HG03442 (cell line): ENCODE measurements around the gene BRD7.
"Not testable (repeated sequence)": the region's sequence is repeated elsewhere in the genome, so short reads cannot be mapped to it uniquely, and the experiment has no call there.

Experiments used
- ATAC-seq: cut with Tn5 transposase; IDR thresholded peaks from one replicate; pipeline ENCODE4 v1.9.1; 2021; ENCODE audit warnings: mild to moderate bottlenecking, moderate library complexity; ENCODE audit not compliant: unreplicated experiment

Gene BRD7

DNA sequence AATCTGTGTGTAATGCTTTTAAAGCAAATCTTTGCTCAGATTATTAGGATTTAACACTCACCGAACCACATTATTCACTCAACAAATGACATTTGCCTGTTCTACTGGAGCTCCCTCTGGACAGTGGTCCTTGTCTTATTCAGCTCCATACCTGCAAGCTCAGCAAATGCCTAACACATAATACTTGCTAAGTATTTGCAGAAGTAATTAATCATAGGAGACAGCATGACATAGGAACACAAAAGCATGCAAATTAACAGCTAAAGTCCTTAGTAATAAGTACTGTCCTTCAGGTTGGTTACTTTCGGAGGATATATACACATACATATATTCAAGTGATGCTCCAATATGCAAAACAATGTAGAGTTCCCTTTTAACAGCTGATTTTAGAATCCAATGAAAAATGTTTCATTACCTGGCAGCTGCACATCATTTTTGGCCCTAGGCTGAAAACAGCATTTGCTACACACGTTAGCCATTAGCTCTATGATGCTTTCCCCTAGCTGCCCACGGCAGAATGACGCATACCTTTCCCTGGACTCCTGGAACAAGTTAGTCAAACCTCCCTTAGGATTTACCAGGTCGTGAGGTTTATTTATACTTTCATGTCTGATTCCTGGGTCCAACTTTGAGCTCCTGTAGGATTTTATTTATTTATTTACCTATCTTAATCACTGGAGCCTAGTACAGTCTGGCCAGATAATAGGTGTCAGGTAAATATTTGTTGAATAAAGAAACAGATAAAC, 8.6 kb downstream of the BRD7 start:
- ATAC-seq: no peak

DNA sequence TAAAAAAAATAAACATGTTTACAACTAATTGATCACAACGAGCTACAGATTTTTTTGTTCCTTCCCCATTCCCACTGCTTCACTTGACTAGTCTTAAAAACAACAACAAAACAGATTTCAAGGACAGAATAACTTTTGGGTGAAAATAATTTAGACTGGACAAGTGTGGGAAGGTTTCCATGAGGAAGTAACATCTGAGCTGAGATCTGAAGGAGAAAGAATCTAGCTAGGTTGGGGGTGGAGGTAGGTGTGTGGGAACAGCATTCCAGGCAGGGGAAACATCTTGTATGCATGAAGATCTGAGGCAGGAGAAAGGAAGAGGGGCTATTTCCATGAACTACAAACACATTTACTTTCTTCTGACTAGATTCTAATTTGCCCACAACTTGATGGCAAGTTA, 9.2 kb downstream of the BRD7 start:
- no peak for ATAC-seq

DNA sequence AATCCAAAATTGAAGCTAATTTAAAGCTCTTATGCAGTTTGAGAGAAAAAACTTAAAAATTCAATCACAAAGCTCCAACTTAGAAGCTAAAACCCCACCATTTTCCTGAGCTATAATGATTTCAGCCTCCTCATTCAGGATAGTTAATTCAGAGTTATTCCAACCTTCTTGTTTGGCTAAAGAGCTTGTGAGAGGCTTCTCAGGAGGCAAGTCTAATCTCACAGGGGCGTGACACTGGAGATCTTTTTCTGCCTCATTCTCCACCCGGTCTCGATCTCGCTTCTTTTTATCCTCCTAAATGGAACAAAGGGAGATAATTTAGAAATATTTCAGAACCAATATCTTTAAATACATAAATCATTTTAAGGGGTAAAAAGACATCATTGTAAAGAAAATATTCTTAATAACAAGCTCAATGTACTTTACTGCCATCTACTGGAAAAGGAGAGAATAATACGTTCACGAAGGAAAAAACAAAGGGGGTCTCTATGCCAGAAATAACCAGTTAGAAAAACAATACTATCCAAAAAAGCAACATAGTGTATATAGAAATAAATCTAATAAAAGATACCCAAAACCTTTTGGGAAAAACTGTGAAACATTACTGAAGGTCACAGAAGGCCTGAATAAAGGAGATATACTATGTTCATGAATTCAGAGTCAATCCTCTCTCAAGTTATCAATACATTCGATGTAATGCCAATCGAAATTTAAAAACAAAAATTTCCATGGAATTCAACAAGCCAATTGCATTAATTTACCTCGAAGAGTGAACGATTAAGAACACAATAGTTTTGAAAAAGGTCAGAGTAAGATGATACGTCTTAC, 13.9 kb downstream of the BRD7 start:
- no peak for ATAC-seq

DNA sequence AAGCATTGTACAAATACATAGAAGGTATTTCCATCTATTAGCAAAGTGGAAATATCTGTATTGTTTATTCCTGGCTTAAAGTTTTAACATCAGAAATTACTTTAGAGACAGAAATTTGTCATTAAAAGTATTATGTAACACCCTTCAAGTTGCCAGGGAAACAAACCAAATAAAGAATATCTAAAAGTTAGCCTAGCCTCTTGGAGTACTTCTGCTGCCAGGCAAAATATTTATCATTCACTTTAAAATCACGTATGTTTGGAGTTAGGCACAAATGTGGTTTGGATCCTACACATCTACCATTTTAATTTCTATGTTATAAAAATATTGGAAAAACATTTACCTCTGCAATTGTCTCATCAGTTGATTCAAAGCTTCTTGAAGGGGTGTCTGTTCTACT, 14.7 kb downstream of the BRD7 start:
- ATAC-seq: no peak

DNA sequence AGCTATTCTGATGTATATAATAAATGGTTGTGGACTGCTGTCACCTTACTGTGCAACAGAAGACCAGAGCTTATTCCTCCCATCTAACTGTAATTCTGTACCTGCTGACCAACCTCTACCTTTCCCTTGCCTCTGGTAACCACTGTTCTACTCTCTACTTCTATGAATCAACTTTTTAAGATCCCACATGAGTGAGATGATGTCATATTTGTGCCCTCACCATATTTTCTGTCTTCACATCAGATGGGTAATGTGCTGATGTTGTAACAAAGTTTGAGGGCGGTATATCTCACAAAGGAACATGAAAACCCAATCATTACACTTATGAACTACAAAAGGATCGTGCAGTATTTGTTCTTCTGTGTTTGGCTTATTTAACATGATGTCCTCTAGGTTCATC, 16.8 kb downstream of the BRD7 start:
- no peak for ATAC-seq

DNA sequence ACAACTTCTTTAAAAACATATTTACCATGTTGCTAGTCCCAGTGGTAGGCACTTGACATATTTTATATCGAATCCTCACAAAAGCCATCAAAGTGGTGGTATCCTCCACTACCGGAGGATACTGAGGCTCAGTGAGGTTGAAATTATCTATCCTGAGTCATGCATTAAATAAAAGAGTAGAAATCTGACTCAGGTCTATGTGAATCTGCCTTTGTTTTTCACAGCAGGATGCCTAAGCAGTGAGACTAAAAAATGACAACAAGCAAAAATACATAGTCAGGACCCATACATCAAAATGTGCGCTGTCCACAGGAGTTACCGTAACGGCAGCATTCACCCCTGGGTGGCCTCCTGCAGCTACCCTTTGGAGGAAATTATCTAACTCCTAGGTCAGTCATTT, 17.7 kb downstream of the BRD7 start:
- no peak for ATAC-seq

DNA sequence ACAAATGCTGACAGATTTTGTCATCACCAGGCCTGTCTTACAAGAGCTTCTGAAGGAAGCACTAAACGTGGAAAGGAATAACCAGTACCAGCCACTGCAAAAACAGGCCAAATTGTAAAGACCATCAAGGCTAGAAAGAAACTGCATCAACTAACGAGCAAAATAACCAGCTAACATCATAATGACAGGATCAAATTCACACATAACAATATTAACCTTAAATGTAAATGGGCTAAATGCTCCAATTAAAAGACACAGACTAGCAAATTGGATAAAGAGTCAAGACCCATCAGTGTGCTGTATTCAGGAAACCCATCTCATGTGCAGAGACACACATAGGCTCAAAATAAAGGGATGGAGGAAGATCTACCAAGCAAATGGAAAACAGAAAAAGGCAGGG, 23.6 kb downstream of the BRD7 start:
- ATAC-seq: not testable (repeated sequence)

DNA sequence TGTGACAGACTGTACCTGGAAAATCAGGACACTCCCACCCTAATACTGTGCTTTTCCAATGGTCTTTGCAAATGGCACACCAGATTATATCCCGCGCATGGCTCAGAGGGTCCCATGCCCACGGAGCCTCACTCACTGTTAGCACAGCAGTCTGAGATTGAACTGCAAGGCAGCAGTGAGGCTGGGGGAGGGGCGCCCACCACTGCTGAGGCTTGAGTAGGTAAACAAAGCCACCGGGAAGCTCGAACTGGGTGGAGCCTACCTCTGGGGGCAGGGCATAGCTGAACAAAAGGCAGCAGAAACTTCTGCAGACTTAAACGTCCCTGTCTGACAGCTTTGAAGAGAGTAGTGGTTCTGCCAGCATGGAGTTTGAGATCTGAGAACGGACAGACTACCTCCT, 25.2 kb downstream of the BRD7 start:
- not testable (repeated sequence) for ATAC-seq

DNA sequence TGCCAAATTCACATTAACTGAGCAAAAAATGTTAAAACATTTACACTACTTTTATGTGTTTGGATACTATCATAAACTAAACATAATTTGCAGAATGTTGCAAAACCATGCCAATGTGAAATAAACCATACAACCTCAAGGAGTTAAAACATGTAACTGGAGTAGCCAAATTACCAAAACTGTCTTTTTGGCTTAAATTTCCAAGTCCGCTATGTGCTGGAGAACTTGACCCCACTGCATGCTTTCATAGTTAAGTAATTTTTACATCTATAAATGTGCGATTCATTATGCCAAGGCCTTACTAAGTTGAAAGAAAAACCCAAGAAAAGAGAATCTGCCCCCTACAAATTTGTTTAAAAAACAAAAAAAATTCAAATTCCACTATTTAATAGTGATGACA, 28.2 kb downstream of the BRD7 start:
- ATAC-seq: no peak

DNA sequence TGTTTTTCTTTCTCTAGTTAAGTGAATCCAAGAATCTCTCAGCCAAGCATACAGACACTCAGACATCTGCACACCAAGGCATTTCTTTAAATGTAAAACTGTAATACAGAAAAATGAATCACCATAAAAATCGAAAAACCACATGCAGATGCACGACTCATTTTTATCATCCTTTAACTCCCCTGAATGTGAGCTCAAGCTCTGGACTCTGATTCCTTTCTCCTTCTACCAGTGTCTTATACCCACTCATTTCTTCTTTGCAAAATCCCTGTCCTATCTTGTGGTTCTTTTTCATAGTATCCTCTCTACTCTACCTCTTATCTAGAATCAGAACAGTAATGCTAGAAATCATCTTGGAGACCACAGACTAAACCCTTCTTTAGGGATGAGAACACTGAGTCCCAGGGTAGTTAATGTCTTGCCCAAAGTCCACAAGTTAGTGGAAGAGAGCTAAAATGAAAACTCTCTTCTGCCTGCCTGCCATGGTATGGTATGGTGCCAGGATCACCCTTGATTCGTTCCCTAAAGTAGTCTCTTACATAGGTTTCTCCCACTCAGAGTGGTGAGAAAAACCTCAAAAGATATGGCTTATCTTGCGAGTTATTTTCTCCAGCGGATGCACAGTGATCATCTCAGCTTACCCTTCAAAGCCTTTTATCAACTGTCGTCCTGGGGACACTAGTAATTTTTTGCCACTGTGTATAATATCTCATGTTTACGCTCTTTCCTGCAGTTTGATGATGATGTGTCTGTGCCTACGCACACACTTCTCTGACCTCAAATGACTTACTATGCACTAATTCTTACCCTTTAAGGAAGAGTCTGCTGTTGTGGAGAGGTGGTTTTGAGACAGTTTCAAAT, 30.2 kb downstream of the BRD7 start:
- ATAC-seq: no peak

DNA sequence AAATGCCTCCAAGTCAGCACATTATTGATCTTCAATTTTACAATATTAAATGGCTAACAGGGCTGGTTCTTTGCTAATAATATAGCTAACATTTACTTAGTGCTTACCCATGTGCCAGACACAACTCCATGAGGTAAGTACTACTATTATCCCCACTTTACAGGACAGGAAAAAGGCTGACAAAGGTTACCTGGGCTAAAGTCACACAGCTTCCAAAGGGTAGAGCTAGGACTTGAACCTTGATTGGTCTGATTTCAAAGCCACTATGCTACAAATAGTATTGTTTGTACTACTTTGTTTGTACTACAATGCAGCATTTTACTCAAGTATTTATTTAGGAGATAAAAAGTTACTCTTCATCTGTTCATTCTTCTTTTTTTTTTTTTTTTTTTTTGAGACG, 31.9 kb downstream of the BRD7 start:
- ATAC-seq: no peak

DNA sequence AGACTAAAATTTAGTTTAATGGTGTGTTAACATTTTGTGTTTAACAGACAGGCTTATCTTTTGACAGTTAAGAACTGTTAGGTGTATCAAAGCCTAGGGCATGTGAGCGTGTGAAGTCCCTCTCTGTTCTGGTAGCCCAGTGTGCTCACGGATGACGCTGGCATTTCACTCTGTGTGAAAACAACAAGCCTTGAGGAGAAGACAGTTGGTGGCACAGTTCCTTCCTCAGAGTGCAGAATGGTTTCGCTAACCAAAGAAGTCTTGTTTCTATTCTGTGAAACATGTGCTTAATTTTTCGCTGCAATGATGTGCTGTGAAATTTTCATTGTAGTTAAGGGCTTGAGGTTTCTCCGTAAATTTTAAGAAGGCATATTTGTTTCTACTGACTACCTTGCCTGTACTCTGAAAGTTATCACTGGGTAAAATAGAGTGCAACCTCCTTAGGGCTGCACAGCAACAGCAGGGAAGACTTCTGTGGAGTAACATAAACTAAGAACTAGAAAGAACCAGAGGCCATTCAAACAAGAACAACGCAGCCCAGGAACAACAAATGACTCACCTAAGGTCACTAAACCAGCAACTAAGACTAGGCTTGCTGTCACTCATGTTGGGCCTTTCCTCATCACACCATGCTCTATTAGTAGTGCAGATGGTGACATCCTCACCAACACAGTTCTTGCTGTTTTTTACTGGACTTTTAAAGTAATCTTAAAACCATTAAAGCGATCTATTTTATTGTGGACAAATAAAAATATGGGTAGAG, 33.4 kb downstream of the BRD7 start:
- peak; percentile 61 for ATAC-seq

DNA sequence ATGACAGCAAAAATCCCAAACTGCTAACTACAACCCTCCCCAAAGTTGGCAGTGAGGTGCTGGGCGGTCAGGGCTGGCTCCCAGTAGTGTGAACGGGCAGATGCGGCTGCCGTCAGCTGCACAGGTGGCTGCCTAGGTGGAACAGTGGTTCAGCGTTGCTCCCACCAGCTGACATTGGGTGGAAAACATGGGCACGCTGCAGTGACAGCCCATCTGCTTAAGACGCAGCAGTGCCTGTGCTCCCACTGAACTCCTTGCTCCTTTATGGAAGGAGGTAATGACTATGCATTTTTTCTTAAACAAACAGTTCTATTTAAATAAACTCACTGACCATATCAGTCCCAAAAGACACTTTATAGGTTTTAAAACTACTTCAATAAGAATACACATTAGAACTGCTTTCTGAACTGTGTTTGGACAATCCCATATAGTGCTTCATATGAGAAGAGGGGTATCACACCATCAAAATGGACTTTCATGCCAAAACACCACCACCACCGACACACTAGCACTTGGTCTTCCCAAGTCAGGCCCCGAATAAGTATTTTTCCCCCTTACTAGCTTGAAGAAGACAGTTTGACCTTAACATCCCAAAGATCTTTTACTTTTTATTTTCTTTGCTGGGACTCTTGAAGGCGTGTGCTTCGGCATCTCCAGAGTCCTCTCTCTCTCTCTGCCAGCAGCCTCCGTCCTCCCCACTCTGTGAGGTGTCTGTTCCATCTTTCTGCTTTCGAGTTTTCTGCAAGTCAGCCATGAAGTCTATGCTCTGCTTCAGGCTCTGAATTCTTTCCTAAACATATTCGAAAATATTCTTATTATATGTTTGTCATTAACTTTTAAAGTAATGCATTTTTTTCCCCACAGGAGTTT, 34.4 kb downstream of the BRD7 start:
- no peak for ATAC-seq

DNA sequence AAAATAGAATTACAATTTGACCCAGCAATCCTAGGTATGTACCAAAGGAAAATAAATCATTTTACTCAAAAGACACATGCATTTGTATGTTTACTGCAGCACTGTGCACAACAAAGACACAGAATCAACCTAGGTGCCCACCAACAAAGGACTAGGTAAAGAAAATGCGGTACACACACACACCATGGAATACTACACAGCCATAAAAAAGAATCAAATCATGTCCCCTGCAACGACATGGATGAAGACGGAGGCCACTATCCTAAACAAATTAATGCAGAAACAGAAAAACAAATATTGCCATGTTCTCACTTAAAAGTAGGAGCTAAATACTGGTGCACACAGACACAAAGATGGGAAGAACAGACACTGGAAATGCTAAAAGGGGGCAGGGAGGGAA, 36.2 kb downstream of the BRD7 start:
- ATAC-seq: no peak

DNA sequence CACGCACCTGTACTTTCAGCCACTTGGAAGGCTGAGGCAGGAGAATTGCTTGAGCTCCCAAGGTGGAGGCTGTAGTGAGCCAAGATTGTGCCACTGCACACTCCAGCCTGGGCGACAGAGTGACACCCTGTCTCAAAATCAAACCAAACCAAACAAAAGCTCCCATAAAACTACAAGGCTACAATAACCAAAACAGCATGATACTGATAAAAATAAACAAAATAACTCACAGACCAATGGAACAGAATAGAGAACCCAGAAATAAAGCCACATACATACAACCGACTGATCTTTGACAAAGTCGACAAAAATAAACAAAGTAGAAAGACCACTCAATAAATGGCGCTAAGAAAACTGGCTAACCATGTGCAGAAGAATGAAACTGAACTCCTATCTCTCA, 37.2 kb downstream of the BRD7 start:
- no peak for ATAC-seq

DNA sequence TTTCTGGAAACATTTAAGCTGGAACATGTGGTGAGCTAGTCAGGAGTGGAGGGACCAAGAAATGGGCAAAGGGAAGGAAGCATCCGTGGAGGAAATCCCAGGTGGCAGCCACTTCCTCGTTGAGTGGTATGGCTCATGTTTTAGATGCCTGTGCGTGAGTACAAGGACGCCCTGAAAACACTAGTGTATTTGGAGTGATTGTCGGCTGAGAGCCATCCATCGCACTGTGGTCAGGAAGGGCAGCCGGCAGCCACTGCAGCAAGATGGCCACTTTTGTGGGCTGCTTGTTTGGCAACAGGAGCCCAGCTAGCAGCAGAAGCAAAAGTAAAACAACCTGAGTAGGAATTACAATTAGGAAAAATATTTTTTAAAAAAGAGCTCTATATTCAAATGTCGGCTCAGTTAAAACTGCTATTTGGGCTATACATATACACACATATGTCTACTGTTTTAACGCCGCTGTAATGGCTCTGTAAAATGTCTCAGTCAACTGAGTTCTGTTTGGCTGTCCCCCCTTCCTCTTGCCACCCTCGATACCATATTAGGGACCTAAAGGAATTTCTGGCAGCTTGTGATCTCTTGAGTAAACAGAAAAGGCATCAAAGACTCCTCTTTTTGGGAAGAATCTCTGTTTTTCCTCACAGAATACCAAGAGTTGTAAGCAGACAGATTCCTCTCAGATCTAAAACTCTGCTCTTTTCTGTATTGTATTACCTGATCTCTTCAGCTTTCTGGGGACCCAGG, 39.2 kb downstream of the BRD7 start:
- ATAC-seq: no peak

DNA sequence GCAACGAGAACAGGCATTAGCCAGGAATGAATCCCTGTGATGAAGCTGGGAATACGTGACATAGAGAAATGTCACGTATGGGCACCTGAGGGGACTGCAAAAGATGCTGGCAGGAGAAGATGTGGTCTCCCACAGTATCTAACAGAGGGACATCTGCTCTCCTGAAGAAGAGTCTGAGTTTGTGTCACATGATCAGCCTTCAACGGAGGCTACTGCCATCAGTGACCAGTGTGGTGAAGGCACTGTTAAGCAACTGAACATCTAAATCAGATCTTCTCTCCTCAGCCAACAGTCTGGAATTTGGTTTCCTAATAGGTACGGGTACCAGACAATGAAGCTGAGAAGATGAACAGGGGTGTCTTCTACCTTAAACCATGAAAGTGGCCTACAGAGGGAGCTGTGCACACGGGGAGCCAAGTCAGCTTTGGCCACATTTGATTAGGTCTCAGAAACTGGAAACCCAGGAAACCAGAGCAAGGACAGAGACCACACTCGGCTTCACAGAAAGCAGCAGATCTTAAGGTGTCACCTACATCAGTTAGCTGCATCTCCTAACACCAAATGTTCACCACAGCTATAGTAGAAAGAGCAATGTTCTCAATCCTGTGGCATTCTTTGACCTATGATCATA, 41.8 kb downstream of the BRD7 start:
- peak; percentile 70 for ATAC-seq

DNA sequence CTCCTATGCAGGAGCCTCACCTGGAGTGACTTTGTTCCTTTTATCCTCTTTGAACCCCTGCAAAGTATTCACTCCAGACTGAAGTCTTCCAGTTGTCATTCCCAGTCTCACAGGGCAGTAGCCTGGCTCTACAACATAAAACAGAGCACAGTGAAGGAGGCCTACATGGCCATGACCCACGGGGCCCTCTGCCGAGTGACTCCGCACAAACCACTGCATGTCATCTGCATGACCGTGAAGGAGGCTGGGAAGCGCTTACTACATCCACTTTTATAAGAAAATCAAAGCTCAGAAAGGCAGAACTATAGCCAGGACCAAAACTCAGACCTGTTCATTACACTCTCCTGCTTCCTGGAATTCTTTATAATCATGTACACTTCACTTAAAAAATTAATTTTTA, 42.5 kb downstream of the BRD7 start:
- ATAC-seq: no peak

DNA sequence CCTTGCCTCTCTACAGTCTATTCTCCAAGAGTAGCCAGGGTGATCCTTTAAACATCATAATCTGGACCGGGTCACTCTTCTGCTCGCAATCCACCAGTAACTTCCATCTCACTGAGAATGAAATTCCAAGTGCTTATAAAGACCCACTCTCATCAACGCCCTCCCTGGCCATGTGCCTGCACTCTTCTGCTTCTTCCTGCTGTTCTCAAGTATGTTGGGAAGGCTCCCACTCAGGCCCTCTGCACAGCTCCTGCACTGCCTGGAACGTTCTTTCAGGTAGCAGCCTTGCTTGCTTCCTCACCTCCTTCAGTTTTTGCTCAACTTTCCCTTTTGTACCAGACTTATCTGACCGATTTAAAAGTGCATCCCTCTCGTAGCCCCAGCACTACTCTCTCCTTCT, 44.4 kb downstream of the BRD7 start:
- no peak for ATAC-seq
